WERI-Rb-1 (cell line): ENCODE measurements around the gene CR2.
"Not testable (repeated sequence)": the region's sequence is repeated elsewhere in the genome, so short reads cannot be mapped to it uniquely, and the experiment has no call there.

Source experiments
- DNase-seq: peaks from one replicate; pipeline ENCODE4 v3.0.0-alpha.2; 2020
- H3K27ac ChIP-seq: fragments of 250-450 bp; sonication (Bioruptor Pico); 2 replicates; pipeline ENCODE4 v1.5.1; 2020; ENCODE audit warnings: mild to moderate bottlenecking, moderate library complexity
- H3K27me3 ChIP-seq: fragments of 250-450 bp; sonication (Bioruptor Pico); 2 replicates; pipeline ENCODE4 v1.5.1; 2021; ENCODE audit warnings: mild to moderate bottlenecking, low read depth, moderate library complexity; ENCODE audit not compliant: insufficient read depth, severe bottlenecking
- H3K36me3 ChIP-seq: fragments of 250-450 bp; sonication (Bioruptor Pico); 2 replicates; pipeline ENCODE4 v1.5.1; 2020; ENCODE audit warnings: mild to moderate bottlenecking, moderate library complexity
- H3K4me3 ChIP-seq: 2 replicates; pipeline ENCODE4 v1.5.1; 2011; ENCODE audit warnings: low read depth, mild to moderate bottlenecking, control low read depth, low read length
- H3K9me3 ChIP-seq: fragments of 250-450 bp; sonication (Bioruptor Pico); 2 replicates; pipeline ENCODE4 v1.5.1; 2021; ENCODE audit warnings: mild to moderate bottlenecking, moderate library complexity; ENCODE audit not compliant: severe bottlenecking
- CTCF ChIP-seq: IDR thresholded peaks from 2 replicates; pipeline ENCODE4 v1.5.1; 2011; ENCODE audit warnings: low read depth, mild to moderate bottlenecking, control low read depth, inconsistent platforms, low read length

CR2 gene

DNA sequence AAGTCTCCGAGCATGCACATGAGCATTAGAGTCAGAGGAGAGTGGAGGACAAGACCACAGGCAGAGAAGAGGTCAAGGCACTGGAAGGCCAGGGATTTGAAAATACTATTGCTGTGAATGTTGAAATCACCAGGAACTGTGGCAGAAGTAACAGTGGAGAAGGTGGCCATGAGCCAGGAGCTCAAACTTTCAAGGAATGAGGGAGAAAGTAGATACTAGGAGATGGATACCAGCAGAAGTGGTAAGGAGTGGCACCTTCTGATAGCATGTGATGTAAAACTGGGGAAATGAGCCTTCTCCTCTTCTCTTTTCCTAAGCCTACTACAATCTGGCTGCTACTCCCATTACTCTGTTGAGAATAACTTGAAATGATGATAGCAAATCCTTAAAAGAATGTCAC lies 40.0 kb downstream of the CR2 start:
- no peak for DNase-seq
- Histone ChIP-seq H3K27me3 (peaks cover 98% of the 10 kb centered on the region), H3K9me3 (no peaks in the 10 kb centered on the region), H3K4me3 (no peak overlapping the region), H3K27ac (no peak overlapping the region), H3K36me3 (no peaks in the 10 kb centered on the region)
- no peak for TF ChIP-seq CTCF

DNA sequence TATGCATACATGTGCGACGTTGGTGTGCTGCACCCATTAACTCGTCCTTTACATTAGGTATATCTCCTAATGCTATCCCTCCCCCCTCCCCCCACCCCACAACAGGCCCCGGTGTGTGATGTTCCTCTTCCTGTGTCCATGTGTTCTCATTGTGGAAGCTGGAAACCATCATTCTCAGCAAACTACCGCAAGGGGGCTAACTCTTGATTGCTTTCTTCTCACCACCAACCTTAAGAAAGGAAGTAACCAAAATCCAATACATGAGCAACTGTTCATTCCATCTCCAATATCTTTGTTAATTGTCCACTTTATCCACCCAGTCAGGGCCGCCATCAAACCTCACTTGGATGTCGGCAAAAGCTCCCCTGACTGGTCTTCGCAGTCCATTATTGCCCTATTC lies 41.2 kb downstream of the CR2 start:
- not testable (repeated sequence) for H3K36me3 ChIP-seq, H3K9me3 ChIP-seq, DNase-seq, H3K4me3 ChIP-seq, H3K27ac ChIP-seq
- H3K27me3 ChIP-seq: peaks cover 98% of the 10 kb centered on the region

GRCh38 chr1:207495801-207496792 lies 42.0 kb downstream of the CR2 start, which contains the start of gene CR1:
Gene CR1 (plus strand): TSS chr1:207496157. CDS start chr1:207496268, 111 bp downstream.
- Histone ChIP-seq H3K36me3 (no peaks in the 10 kb centered on the region), H3K4me3 (no peak within 1 kb of the TSS)

GRCh38 chr1:207497941-207498340 lies 43.8 kb downstream of the CR2 start:
- no peak for TF ChIP-seq CTCF
- Histone ChIP-seq H3K36me3 (no peaks in the 10 kb centered on the region), H3K27ac (no peak overlapping the region), H3K9me3 (no peaks in the 10 kb centered on the region), H3K27me3 (peaks cover 98% of the 10 kb centered on the region), H3K4me3 (no peak overlapping the region)
- no peak for DNase-seq

More at GRCh38 chr1:207495801-207496792, 42.0 kb downstream of the CR2 start, which contains the start of gene CR1:
- peaks cover 98% of the 10 kb centered on the region for H3K27me3 ChIP-seq
- no peak for DNase-seq
- no peak for TF ChIP-seq CTCF
- H3K27ac ChIP-seq: no peak within 1 kb of the TSS
- H3K9me3 ChIP-seq: no peaks in the 10 kb centered on the region

- no peak overlapping the region for H3K27ac ChIP-seq
- peaks cover 98% of the 10 kb centered on the region for H3K27me3 ChIP-seq
- no peaks in the 10 kb centered on the region for H3K9me3 ChIP-seq
- H3K36me3 ChIP-seq: no peaks in the 10 kb centered on the region
- peak; percentile 97 for TF ChIP-seq CTCF
- peak; percentile 81 for DNase-seq
- no peak overlapping the region for H3K4me3 ChIP-seq
Measured at GRCh38 chr1:207499573-207499972, 45.4 kb downstream of the CR2 start.

GRCh38 chr1:207500306-207500705 lies 46.2 kb downstream of the CR2 start:
- Histone ChIP-seq H3K27ac (no peak overlapping the region), H3K27me3 (peaks cover 98% of the 10 kb centered on the region), H3K9me3 (peaks cover 5% of the 10 kb centered on the region), H3K36me3 (no peaks in the 10 kb centered on the region), H3K4me3 (no peak overlapping the region)
- no peak for TF ChIP-seq CTCF
- DNase-seq: no peak
